Activated naive CD4-positive, alpha-beta T cell treated with anti-CD3 and anti-CD28 coated beads, Interleukin-2, amount 50 U/mL, for 72 hours (primary cell): ENCODE results near the gene TTF2. TPM values are rescaled to one million over a fixed set of nuclear protein-coding genes. Genes with fewer than 3 reads are reported as not detected.

ENCODE experiments used
- ATAC-seq, 2 donors: fragments of 150-1000 bp; cut with Tn5 transposase; 2 replicates each; pipeline ENCODE4 v1.10.0; 2021; ENCODE audit warnings: mild to moderate bottlenecking in 2 of 2, moderate library complexity in 2 of 2
- DNase-seq, 2 donors: peaks; one replicate each; pipeline ENCODE4 v3.0.0; 2021 to 2022; ENCODE audit warnings: low spot score in 2 of 2
- H3K27ac Mint-ChIP-seq, 2 donors: one replicate each; pipeline ENCODE4 v1.8.0; 2022; ENCODE audit warnings: mild to moderate bottlenecking in 2 of 2, mixed read lengths in 2 of 2
- H3K36me3 Mint-ChIP-seq, 2 donors: one replicate each; pipeline ENCODE4 v1.8.0; 2022; ENCODE audit warnings: mixed read lengths in 2 of 2
- H3K9me3 Mint-ChIP-seq, 2 donors: one replicate each; pipeline ENCODE4 v1.8.0; 2022; ENCODE audit warnings: mixed read lengths in 2 of 2
- total RNA-seq, 2 donors: library from RNA; stranded (reverse); gene quantifications; one replicate each; pipeline ENCODE4 v1.2.3, GENCODE V29; 2022

TTF2 gene
- total RNA-seq, 2 donors from 2014 or later = 112 to 136 TPM

GRCh38 chr1:117034791-117035290 lies 25.3 kb upstream of the TTF2 start:
- DNase-seq (no peak), ATAC-seq (no peak)
- peaks cover 2 to 3% of the 10 kb centered on the region in 2 donors for H3K9me3 Mint-ChIP-seq
- peaks cover 0 to 8% of the 10 kb centered on the region in 2 donors for H3K36me3 Mint-ChIP-seq
- H3K27ac Mint-ChIP-seq = no peak overlapping the region

GRCh38 chr1:117036018-117036461 lies 24.1 kb upstream of the TTF2 start:
- ATAC-seq = no peak
- DNase-seq = no peak
- peak overlapping the region in 1 of 2 donors; percentile 56 for H3K27ac Mint-ChIP-seq
- peaks cover 0 to 8% of the 10 kb centered on the region in 2 donors for H3K36me3 Mint-ChIP-seq
- peaks cover 2 to 3% of the 10 kb centered on the region in 2 donors for H3K9me3 Mint-ChIP-seq

GRCh38 chr1:117037802-117038201 lies 22.3 kb upstream of the TTF2 start:
- Mint-ChIP-seq H3K9me3 (no peaks in the 10 kb centered on the region), H3K27ac (no peak overlapping the region), H3K36me3 (no peaks in the 10 kb centered on the region)
- no peak for ATAC-seq
- no peak for DNase-seq

GRCh38 chr1:117038236-117038635 lies 21.9 kb upstream of the TTF2 start:
- H3K36me3 Mint-ChIP-seq = peaks cover 0 to 4% of the 10 kb centered on the region in 2 donors
- no peak overlapping the region for H3K27ac Mint-ChIP-seq
- DNase-seq (no peak), ATAC-seq (no peak)
- H3K9me3 Mint-ChIP-seq = peaks cover 0 to 3% of the 10 kb centered on the region in 2 donors

GRCh38 chr1:117044217-117044616 lies 15.9 kb upstream of the TTF2 start:
- DNase-seq (no peak), ATAC-seq (no peak)
- Mint-ChIP-seq H3K9me3 (peaks cover 0 to 4% of the 10 kb centered on the region in 2 donors), H3K27ac (no peak overlapping the region), H3K36me3 (peaks cover 4 to 28% of the 10 kb centered on the region in 2 donors)

GRCh38 chr1:117045644-117046043 lies 14.5 kb upstream of the TTF2 start:
- no peak overlapping the region for H3K27ac Mint-ChIP-seq
- peaks cover 0 to 4% of the 10 kb centered on the region in 2 donors for H3K9me3 Mint-ChIP-seq
- DNase-seq = no peak
- ATAC-seq = no peak
- peaks cover 14 to 38% of the 10 kb centered on the region in 2 donors for H3K36me3 Mint-ChIP-seq

GRCh38 chr1:117046781-117047180 lies 13.3 kb upstream of the TTF2 start:
- ATAC-seq = no peak
- peaks cover 14 to 38% of the 10 kb centered on the region in 2 donors for H3K36me3 Mint-ChIP-seq
- no peak overlapping the region for H3K27ac Mint-ChIP-seq
- DNase-seq = no peak
- peaks cover 0 to 4% of the 10 kb centered on the region in 2 donors for H3K9me3 Mint-ChIP-seq

- ATAC-seq = no peak
- peaks cover 14 to 38% of the 10 kb centered on the region in 2 donors for H3K36me3 Mint-ChIP-seq
- H3K27ac Mint-ChIP-seq = no peak overlapping the region
- no peak for DNase-seq
- peaks cover 0 to 4% of the 10 kb centered on the region in 2 donors for H3K9me3 Mint-ChIP-seq
These were observed 12.9 kb upstream of the TTF2 start for GRCh38 chr1:117047271-117047670.

GRCh38 chr1:117049857-117050256 lies 10.3 kb upstream of the TTF2 start:
- DNase-seq (no peak), ATAC-seq (no peak)
- Mint-ChIP-seq H3K36me3 (peaks cover 14 to 32% of the 10 kb centered on the region in 2 donors), H3K27ac (peak overlapping the region in 1 of 2 donors; percentile 26), H3K9me3 (no peaks in the 10 kb centered on the region)

GRCh38 chr1:117051224-117052064 lies 8.7 kb upstream of the TTF2 start:
- peak; percentile 65 to 66 for ATAC-seq
- Mint-ChIP-seq H3K9me3 (no peaks in the 10 kb centered on the region), H3K27ac (peak overlapping the region; percentile 26 to 51), H3K36me3 (peaks cover 14 to 32% of the 10 kb centered on the region in 2 donors)
- DNase-seq = no peak

GRCh38 chr1:117054068-117054467 lies 6.1 kb upstream of the TTF2 start:
- Mint-ChIP-seq H3K9me3 (no peaks in the 10 kb centered on the region), H3K36me3 (peaks cover 13 to 22% of the 10 kb centered on the region in 2 donors), H3K27ac (peak overlapping the region in 1 of 2 donors; percentile 30)
- ATAC-seq = no peak
- DNase-seq = no peak

- H3K36me3 Mint-ChIP-seq = peaks cover 15 to 38% of the 10 kb centered on the region in 2 donors
- H3K27ac Mint-ChIP-seq = no peak overlapping the region
- H3K9me3 Mint-ChIP-seq = no peaks in the 10 kb centered on the region
- ATAC-seq (no peak), DNase-seq (no peak)
These were observed 1.3 kb upstream of the TTF2 start for GRCh38 chr1:117058810-117059209.

- Mint-ChIP-seq H3K36me3 (peaks cover 19 to 39% of the 10 kb centered on the region in 2 donors), H3K9me3 (no peaks in the 10 kb centered on the region), H3K27ac (no peak overlapping the region)
- DNase-seq (peak; percentile 72 to 78), ATAC-seq (peak; percentile 21 to 39)
These were observed 820 bp upstream of the TTF2 start for GRCh38 chr1:117059334-117059677.

- no peak for DNase-seq
- Mint-ChIP-seq H3K9me3 (no peaks in the 10 kb centered on the region), H3K27ac (no peak overlapping the region), H3K36me3 (peaks cover 19 to 41% of the 10 kb centered on the region in 2 donors)
- ATAC-seq = peak; percentile 1 to 15
These were observed 553 bp downstream of the TTF2 start for GRCh38 chr1:117060441-117061317.

GRCh38 chr1:117061986-117062415 lies 1.9 kb downstream of the TTF2 start:
- H3K36me3 Mint-ChIP-seq = peaks cover 24 to 48% of the 10 kb centered on the region in 2 donors
- ATAC-seq (peak; percentile 47 to 53), DNase-seq (peak in 1 of 2 donors; percentile 46)
- H3K27ac Mint-ChIP-seq = peak overlapping the region in 1 of 2 donors; percentile 44
- no peaks in the 10 kb centered on the region for H3K9me3 Mint-ChIP-seq

GRCh38 chr1:117066367-117066766 lies 6.2 kb downstream of the TTF2 start:
- no peak for DNase-seq
- peaks cover 23 to 33% of the 10 kb centered on the region in 2 donors for H3K36me3 Mint-ChIP-seq
- H3K9me3 Mint-ChIP-seq = no peaks in the 10 kb centered on the region
- ATAC-seq = no peak
- H3K27ac Mint-ChIP-seq = no peak overlapping the region
